Calu3 (cell line): ENCODE results near the gene TMCO6. TPM values are rescaled to one million over a fixed set of nuclear protein-coding genes. Genes with fewer than 3 reads are reported as not detected.
"Not testable (repeated sequence)": the region's sequence is repeated elsewhere in the genome, so short reads cannot be mapped to it uniquely, and the experiment has no call there.

Experiments
- BruUV-seq: library from RNA; stranded (reverse); fragments of 400-500 nt; replicated peaks from 2 replicates; lab custom pipeline; 2021; lab: Mats Ljungman, UMichigan
- CTCF ChIA-PET: fragments of 300-600 bp; sonication (Branson Sonifier 250); formaldehyde crosslinking; loops from one replicate; lab custom pipeline; 2022; ENCODE audit warnings: antibody characterized with exemption; lab: Charles Lee
- DNase-seq: peaks from one replicate; pipeline ENCODE4 v3.0.0; 2022
- H3K27ac Mint-ChIP-seq: one replicate; pipeline ENCODE4 v1.8.0; 2022; ENCODE audit warnings: mixed read lengths; ENCODE audit not compliant: unreplicated experiment
- H3K27me3 Mint-ChIP-seq: one replicate; pipeline ENCODE4 v1.8.0; 2022; ENCODE audit warnings: mixed read lengths; ENCODE audit not compliant: unreplicated experiment
- H3K36me3 Mint-ChIP-seq: one replicate; pipeline ENCODE4 v1.8.0; 2022; ENCODE audit warnings: mild to moderate bottlenecking, moderate library complexity, mixed read lengths; ENCODE audit not compliant: insufficient read depth, unreplicated experiment
- H3K4me1 Mint-ChIP-seq: one replicate; pipeline ENCODE4 v1.8.0; 2022; ENCODE audit warnings: mild to moderate bottlenecking, low read depth, mixed read lengths; ENCODE audit not compliant: unreplicated experiment
- H3K4me3 Mint-ChIP-seq: one replicate; pipeline ENCODE4 v1.8.0; 2022; ENCODE audit warnings: mild to moderate bottlenecking, low read depth, moderate library complexity, mixed read lengths; ENCODE audit not compliant: unreplicated experiment
- H3K9me3 Mint-ChIP-seq: one replicate; pipeline ENCODE4 v1.8.0; 2022; ENCODE audit warnings: low read depth, mixed read lengths; ENCODE audit not compliant: unreplicated experiment
- intact Hi-C: fragments of 100-400 bp; cut with micrococcal nuclease; formaldehyde crosslinking; loops from one replicate; pipeline ENCODE4 v1.10.0; 2022; ENCODE audit not compliant: unreplicated experiment
- total RNA-seq: library from RNA; stranded (reverse); gene quantifications from 2 replicates; pipeline ENCODE4 v1.2.3, GENCODE V29; 2022
- TF ChIP-seq, protein P1 (sequence below): fragments of 200-600 bp; IDR thresholded peaks from one replicate; pipeline ENCODE4 v1.8.0; 2022; ENCODE audit warnings: antibody characterized with exemption; ENCODE audit not compliant: unreplicated experiment

TMCO6 gene
- total RNA-seq, 1 experiment from 2014 or later = 30.9 TPM

DNA sequence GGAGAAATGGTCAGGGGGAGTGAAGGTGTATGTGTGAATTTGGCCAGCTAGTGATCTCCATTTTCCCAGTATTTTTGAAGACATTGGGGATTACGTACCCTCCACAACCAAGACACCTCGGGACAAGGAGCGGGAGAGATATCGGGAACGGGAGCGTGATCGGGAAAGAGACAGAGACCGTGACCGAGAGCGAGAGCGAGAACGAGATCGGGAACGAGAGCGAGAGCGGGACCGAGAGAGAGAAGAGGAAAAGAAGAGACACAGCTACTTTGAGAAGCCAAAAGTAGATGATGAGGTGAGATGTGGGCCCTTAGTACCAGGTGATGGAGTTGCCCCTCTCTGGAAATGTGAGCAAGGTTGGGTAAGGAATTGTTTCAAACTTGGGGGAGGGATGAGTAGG is 19.6 kb downstream of the TMCO6 start:
- CTCF ChIA-PET = interaction anchor here (2.2 kb wide), 1 partner anchor 11 kb away, joined by 4 read pairs; the partner anchor contains the start of genes IK and NDUFA2
- no peaks in the 10 kb centered on the region for H3K27me3 Mint-ChIP-seq
- H3K4me1 Mint-ChIP-seq = peaks cover 7% of the 10 kb centered on the region
- H3K9me3 Mint-ChIP-seq = no peaks in the 10 kb centered on the region
- TF ChIP-seq, protein P1, sequence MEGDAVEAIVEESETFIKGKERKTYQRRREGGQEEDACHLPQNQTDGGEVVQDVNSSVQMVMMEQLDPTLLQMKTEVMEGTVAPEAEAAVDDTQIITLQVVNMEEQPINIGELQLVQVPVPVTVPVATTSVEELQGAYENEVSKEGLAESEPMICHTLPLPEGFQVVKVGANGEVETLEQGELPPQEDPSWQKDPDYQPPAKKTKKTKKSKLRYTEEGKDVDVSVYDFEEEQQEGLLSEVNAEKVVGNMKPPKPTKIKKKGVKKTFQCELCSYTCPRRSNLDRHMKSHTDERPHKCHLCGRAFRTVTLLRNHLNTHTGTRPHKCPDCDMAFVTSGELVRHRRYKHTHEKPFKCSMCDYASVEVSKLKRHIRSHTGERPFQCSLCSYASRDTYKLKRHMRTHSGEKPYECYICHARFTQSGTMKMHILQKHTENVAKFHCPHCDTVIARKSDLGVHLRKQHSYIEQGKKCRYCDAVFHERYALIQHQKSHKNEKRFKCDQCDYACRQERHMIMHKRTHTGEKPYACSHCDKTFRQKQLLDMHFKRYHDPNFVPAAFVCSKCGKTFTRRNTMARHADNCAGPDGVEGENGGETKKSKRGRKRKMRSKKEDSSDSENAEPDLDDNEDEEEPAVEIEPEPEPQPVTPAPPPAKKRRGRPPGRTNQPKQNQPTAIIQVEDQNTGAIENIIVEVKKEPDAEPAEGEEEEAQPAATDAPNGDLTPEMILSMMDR = no peak
- DNase-seq = no peak
- no peak overlapping the region for H3K4me3 Mint-ChIP-seq
- no TSS peak for BruUV-seq
- intact Hi-C loops = no loop called here
- no peak overlapping the region for H3K27ac Mint-ChIP-seq
- peaks cover 58% of the 10 kb centered on the region for H3K36me3 Mint-ChIP-seq

DNA sequence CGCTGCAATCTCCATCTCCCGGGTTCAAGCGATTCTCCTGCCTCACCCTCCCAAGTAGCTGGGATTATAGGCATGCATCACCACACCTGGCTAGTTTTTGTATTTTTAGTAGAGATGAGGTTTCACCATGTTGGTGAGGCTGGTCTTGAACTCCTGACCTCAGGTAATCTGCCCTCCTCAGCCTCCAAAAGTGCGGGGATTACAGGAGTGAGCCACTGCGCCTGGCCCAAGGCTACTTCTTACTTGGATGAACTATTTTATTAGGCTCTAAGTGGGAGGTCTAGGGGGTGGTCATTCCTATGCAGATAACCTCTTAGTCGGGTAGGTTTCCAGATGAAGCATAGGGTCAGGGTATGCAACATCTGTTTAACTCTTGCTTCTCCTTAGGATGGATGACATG is 21.1 kb downstream of the TMCO6 start:
- CTCF ChIA-PET = not testable (repeated sequence)

DNA sequence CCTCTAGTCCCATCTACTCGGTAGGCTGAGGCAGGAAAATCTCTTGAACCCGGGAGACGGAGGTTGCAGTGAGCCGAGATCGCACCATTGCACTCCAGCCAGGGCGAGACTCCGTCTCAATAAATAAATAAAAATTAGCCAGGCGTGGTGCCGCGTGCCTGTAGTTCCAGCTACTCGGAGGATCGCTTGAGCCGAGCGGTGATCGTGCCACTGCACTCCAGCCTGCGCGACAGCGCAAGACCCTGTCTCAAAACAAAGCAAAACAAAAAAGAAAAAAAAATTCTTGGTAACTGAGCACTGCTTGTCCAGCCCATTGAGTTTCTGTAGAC is 24.7 kb downstream of the TMCO6 start:
- no TSS peak for BruUV-seq
- DNase-seq = no peak
- intact Hi-C loops = loop anchor here (1.0 to 2.0 kb wide), 2 partner anchors 27 to 55 kb away; partner anchors contain the start of genes HARS1 and HARS2
- no peaks in the 10 kb centered on the region for H3K27me3 Mint-ChIP-seq
- H3K9me3 Mint-ChIP-seq = peaks cover 3% of the 10 kb centered on the region
- peaks cover 24% of the 10 kb centered on the region for H3K4me1 Mint-ChIP-seq
- TF ChIP-seq, protein P1 = no peak
- peak overlapping the region; percentile 100 for H3K4me3 Mint-ChIP-seq
- peaks cover 69% of the 10 kb centered on the region for H3K36me3 Mint-ChIP-seq
- CTCF ChIA-PET = interaction anchor here (1.7 kb wide), 1 partner anchor 17 kb away, joined by 4 read pairs; the partner anchor contains the start of genes IK and NDUFA2
- peak overlapping the region; percentile 91 for H3K27ac Mint-ChIP-seq

More for the DNA sequence above, 21.1 kb downstream of the TMCO6 start:
- intact Hi-C loops, DNase-seq, H3K4me3 Mint-ChIP-seq, H3K27me3 Mint-ChIP-seq, H3K4me1 Mint-ChIP-seq, H3K9me3 Mint-ChIP-seq, H3K27ac Mint-ChIP-seq, BruUV-seq: not testable (repeated sequence)
- peaks cover 62% of the 10 kb centered on the region for H3K36me3 Mint-ChIP-seq

DNA sequence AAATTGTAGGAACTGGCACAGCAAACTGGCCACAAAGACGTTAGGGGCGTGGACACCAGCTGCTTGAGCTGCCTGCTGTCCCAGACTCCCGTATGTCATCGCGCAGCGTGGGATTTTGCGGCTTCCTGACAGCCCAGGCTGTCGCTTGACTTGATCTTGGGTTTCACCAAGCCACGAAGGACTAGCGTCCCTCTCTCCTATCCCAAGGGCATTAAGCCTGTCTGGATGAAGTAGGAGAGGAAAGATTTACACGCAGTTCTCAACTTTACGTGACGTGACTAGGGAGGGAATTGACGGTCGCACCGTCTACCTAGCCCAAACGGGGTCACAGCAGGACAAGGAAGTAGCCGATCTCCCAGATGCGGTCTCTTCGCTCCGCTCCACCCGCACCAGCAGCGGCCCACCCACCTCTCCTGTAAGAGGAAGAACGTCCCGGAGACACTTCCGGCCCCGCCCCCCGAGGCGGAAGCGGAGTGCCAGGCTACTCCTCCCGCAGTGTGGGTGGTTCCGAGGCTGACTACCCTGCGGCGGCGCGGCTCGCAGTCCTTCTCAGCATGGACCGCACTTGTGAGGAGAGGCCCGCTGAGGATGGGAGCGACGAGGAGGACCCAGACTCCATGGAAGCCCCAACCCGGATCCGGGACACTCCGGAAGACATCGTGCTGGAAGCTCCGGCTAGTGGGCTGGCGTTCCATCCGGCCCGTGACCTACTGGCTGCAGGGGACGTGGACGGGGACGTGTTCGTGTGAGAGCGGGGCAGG is 25.3 kb downstream of the TMCO6 start, which contains the start of gene WDR55:
Gene WDR55 (plus strand): TSS at position 546 of the 761 bp plus-strand sequence. CDS start 9 bp downstream, at position 555.
- Mint-ChIP-seq H3K4me1 (peaks cover 23% of the 10 kb centered on the region), H3K27me3 (no peaks in the 10 kb centered on the region), H3K36me3 (peaks cover 74% of the 10 kb centered on the region), H3K4me3 (peak within 1 kb of the TSS; percentile 100), H3K27ac (peak within 1 kb of the TSS; percentile 91), H3K9me3 (peaks cover 3% of the 10 kb centered on the region)
- peak; percentile 98 for DNase-seq
- CTCF ChIA-PET = interaction anchor here (1.0 to 1.7 kb wide), 2 partner anchors 17 to 54 kb away, joined by 3 to 4 read pairs; partner anchors contain the start of genes IK and NDUFA2
- TSS peak; percentile 86 for BruUV-seq
- intact Hi-C loops = loop anchor here (1.0 to 2.0 kb wide), 2 partner anchors 27 to 54 kb away; partner anchors contain the start of genes HARS1 and HARS2
- TF ChIP-seq, protein P1 = no peak

DNA sequence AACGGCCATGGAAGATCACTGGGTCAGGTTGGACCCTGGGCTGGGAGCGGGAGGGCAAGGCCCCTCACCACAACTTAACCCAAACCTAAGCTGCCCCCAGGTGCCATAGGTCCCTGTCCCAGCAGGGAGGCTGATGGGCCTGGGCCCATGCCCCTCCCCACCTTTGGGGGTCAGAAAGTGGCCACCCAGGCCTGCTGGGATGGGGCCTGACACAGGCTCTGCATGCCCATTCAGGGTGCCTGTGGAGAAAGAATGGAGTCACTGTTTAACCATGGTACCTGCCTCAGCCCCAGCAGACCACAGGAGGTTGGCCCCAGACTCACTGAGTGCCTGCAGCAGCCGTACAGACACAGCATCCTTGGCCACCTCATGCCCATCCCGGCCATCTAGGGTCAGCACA is 31.8 kb downstream of the TMCO6 start:
- DNase-seq, H3K9me3 Mint-ChIP-seq, H3K27ac Mint-ChIP-seq, CTCF ChIA-PET, BruUV-seq, H3K4me3 Mint-ChIP-seq, H3K27me3 Mint-ChIP-seq, intact Hi-C loops: not testable (repeated sequence)
- peaks cover 67% of the 10 kb centered on the region for H3K36me3 Mint-ChIP-seq
- peaks cover 21% of the 10 kb centered on the region for H3K4me1 Mint-ChIP-seq
